ENCODE data around the gene FAH. TPM values are rescaled to one million over a fixed set of nuclear protein-coding genes. Genes with fewer than 3 reads are reported as not detected.

Gene FAH
- total RNA-seq, 1 experiment from 2014 or later: 38.0 TPM

- no peak for TF ChIP-seq POLR2AphosphoS5 (IDR thresholded peaks at IDR 0.05; ENCODE audit: low read depth, low read length)
- TF ChIP-seq SIN3A (IDR thresholded peaks at IDR 0.05; ENCODE audit: borderline replicate concordance, insufficient read depth, low read depth, low read length): no peak
- TF ChIP-seq CTCF (IDR thresholded peaks at IDR 0.05): no peak
- no peak for TF ChIP-seq TCF7L2 (IDR thresholded peaks at IDR 0.05; ENCODE audit: low read depth, low read length)
- no peak for TF ChIP-seq REST (IDR thresholded peaks at IDR 0.05; ENCODE audit: insufficient read depth in 1 of 2, low read depth in 2 of 2, low read length in 1 of 2)
- ATAC-seq (no peak), DNase-seq (ENCODE audit: low read depth, low spot score) (no peak)
- ChIA-PET CTCF (interaction anchor here (0.6 kb wide), 1 partner anchor 44 kb away, joined by 6 read pairs; no protein-coding TSS in a partner anchor), POLR2A (no interaction called here)
- no peaks in the 10 kb centered on the region for H3K27me3 ChIP-seq (ENCODE audit: control insufficient read depth, insufficient read depth, low read length)
- intact Hi-C loops (cut with micrococcal nuclease; ENCODE audit: unreplicated experiment) (no loop called here), in situ Hi-C loops (cut with HindIII; ENCODE audit: low pct_unique_long_range_greater_than_20kb, low sequenced_read_pairs) (no loop called here)
- H3K36me3 ChIP-seq (ENCODE audit: control insufficient read depth, insufficient read depth, low read length): no peaks in the 10 kb centered on the region; the same call in 1 of the 2 replicates
- no TSS peak for BruUV-seq (replicated peaks)
- H3K27ac ChIP-seq (ENCODE audit: low read length): no peak overlapping the region
- peaks cover 13% of the 10 kb centered on the region; the same call in 1 of the 2 replicates for H3K4me1 ChIP-seq (ENCODE audit: control insufficient read depth, insufficient read depth, low read length)
- H3K4me3 ChIP-seq (ENCODE audit: low read depth in 2 of 2, low read length in 2 of 2): no peak overlapping the region
- H3K9me3 ChIP-seq (ENCODE audit: control insufficient read depth, insufficient read depth, low read depth, low read length): no peaks in the 10 kb centered on the region
These were observed 45.6 kb upstream of the FAH start for GRCh38 chr15:80107204-80107603.

- DNase-seq (ENCODE audit: low read depth, low spot score) (no peak), ATAC-seq (no peak)
- Histone ChIP-seq H3K36me3 (ENCODE audit: control insufficient read depth, insufficient read depth, low read length) (no peaks in the 10 kb centered on the region; the same call in 1 of the 2 replicates), H3K4me3 (ENCODE audit: low read depth in 2 of 2, low read length in 2 of 2) (no peak overlapping the region), H3K27me3 (ENCODE audit: control insufficient read depth, insufficient read depth, low read length) (no peaks in the 10 kb centered on the region), H3K27ac (ENCODE audit: low read length) (no peak overlapping the region), H3K4me1 (ENCODE audit: control insufficient read depth, insufficient read depth, low read length) (peaks cover 13% of the 10 kb centered on the region; the same call in 1 of the 2 replicates), H3K9me3 (ENCODE audit: control insufficient read depth, insufficient read depth, low read depth, low read length) (no peaks in the 10 kb centered on the region)
- in situ Hi-C loops (cut with HindIII; ENCODE audit: low pct_unique_long_range_greater_than_20kb, low sequenced_read_pairs): no loop called here
- ChIA-PET POLR2A (no interaction called here), CTCF (interaction anchor here (0.6 kb wide), 1 partner anchor 43 kb away, joined by 6 read pairs; no protein-coding TSS in a partner anchor)
- BruUV-seq (replicated peaks): no TSS peak
- TF ChIP-seq SIN3A (IDR thresholded peaks at IDR 0.05; ENCODE audit: borderline replicate concordance, insufficient read depth, low read depth, low read length) (no peak), TCF7L2 (IDR thresholded peaks at IDR 0.05; ENCODE audit: low read depth, low read length) (no peak), POLR2AphosphoS5 (IDR thresholded peaks at IDR 0.05; ENCODE audit: low read depth, low read length) (no peak), REST (IDR thresholded peaks at IDR 0.05; ENCODE audit: insufficient read depth in 1 of 2, low read depth in 2 of 2, low read length in 1 of 2) (no peak), CTCF (IDR thresholded peaks at IDR 0.05) (no peak)
- intact Hi-C loops (cut with micrococcal nuclease; ENCODE audit: unreplicated experiment): no loop called here
These were observed 45.0 kb upstream of the FAH start for GRCh38 chr15:80107774-80108173.
